ENCODE data around the gene CIZ1. TPM values are rescaled to one million over a fixed set of nuclear protein-coding genes. Genes with fewer than 3 reads are reported as not detected.

Gene CIZ1
- total RNA-seq, 2 donors from 2014 or later = 58.4 to 61.6 TPM

GRCh38 chr9:128211981-128212281, 20.6 kb upstream of the CIZ1 start:
- peak in 1 of 4 donors; percentile 38 for DNase-seq

GRCh38 chr9:128211186-128211980, 20.0 kb upstream of the CIZ1 start:
- DNase-seq (peak in 2 of 4 donors; percentile 55 to 60), ATAC-seq (peak; percentile 30)
- Histone ChIP-seq H3K9me3 (no peaks in the 10 kb centered on the region), H3K4me1 (peaks cover 41% of the 10 kb centered on the region), H3K27me3 (no peaks in the 10 kb centered on the region), H3K27ac (peak overlapping the region; percentile 1 to 76 (median 50)), H3K36me3 (replicated peaks in 1 of 2; ENCODE audit: insufficient read depth in 1 of 2, low read depth in 2 of 2) (no peaks in the 10 kb centered on the region), H3K4me3 (no peak overlapping the region)
- intact Hi-C loops (cut with DNase I) = no loop called here
- WGBS, 2 donors = 37 to 39% methylated on average over 12 of the region's 12 CpGs
- no peak for TF ChIP-seq POLR2A (IDR thresholded peaks at IDR 0.05)
- no peak for TF ChIP-seq CTCF (IDR thresholded peaks at IDR 0.05)

More at GRCh38 chr9:128211981-128212281, 20.6 kb upstream of the CIZ1 start:
- peak; percentile 7 for ATAC-seq
- Histone ChIP-seq H3K27ac (peak overlapping the region; percentile 1 to 76 (median 50)), H3K9me3 (no peaks in the 10 kb centered on the region), H3K36me3 (replicated peaks in 1 of 2; ENCODE audit: insufficient read depth in 1 of 2, low read depth in 2 of 2) (no peaks in the 10 kb centered on the region), H3K4me3 (no peak overlapping the region), H3K27me3 (no peaks in the 10 kb centered on the region), H3K4me1 (peaks cover 41% of the 10 kb centered on the region)
- WGBS, 2 donors = 0 to 20% methylated on average over 2 of the region's 2 CpGs
- intact Hi-C loops (cut with DNase I) = no loop called here
- no peak for TF ChIP-seq CTCF (IDR thresholded peaks at IDR 0.05)
- TF ChIP-seq POLR2A (IDR thresholded peaks at IDR 0.05) = no peak

GRCh38 chr9:128208946-128209669, 17.7 kb upstream of the CIZ1 start:
- no peaks in the 10 kb centered on the region for H3K9me3 ChIP-seq
- intact Hi-C loops (cut with DNase I) = no loop called here
- H3K4me3 ChIP-seq = no peak overlapping the region
- DNase-seq (no peak), ATAC-seq (no peak)
- TF ChIP-seq CTCF (IDR thresholded peaks at IDR 0.05) = no peak
- TF ChIP-seq POLR2A (IDR thresholded peaks at IDR 0.05) = no peak
- H3K4me1 ChIP-seq = peaks cover 30% of the 10 kb centered on the region
- no peak overlapping the region for H3K27ac ChIP-seq
- no peaks in the 10 kb centered on the region for H3K36me3 ChIP-seq (replicated peaks in 1 of 2; ENCODE audit: insufficient read depth in 1 of 2, low read depth in 2 of 2)
- H3K27me3 ChIP-seq = no peaks in the 10 kb centered on the region
- 72 to 82% methylated on average over 13 to 15 of the region's 15 CpGs for WGBS, 2 donors

GRCh38 chr9:128208386-128208785, 17.0 kb upstream of the CIZ1 start:
- Histone ChIP-seq H3K9me3 (no peaks in the 10 kb centered on the region), H3K36me3 (replicated peaks in 1 of 2; ENCODE audit: insufficient read depth in 1 of 2, low read depth in 2 of 2) (no peaks in the 10 kb centered on the region), H3K27ac (no peak overlapping the region), H3K27me3 (no peaks in the 10 kb centered on the region), H3K4me1 (peaks cover 33% of the 10 kb centered on the region), H3K4me3 (no peak overlapping the region)
- ATAC-seq = no peak
- TF ChIP-seq POLR2A (IDR thresholded peaks at IDR 0.05) (no peak), CTCF (IDR thresholded peaks at IDR 0.05) (no peak)
- 83 to 93% methylated on average over 7 of the region's 7 CpGs for WGBS, 2 donors
- DNase-seq = no peak
- intact Hi-C loops (cut with DNase I) = no loop called here
